ENCODE measurements around the gene TDRD9. TPM values are rescaled to one million over a fixed set of nuclear protein-coding genes. Genes with fewer than 3 reads are reported as not detected.

The TDRD9 gene
- total and polyA plus RNA-seq, 7 experiments from 2014 or later: 0.16 to 6.4 (median 0.43) TPM; not detected in 1

DNA sequence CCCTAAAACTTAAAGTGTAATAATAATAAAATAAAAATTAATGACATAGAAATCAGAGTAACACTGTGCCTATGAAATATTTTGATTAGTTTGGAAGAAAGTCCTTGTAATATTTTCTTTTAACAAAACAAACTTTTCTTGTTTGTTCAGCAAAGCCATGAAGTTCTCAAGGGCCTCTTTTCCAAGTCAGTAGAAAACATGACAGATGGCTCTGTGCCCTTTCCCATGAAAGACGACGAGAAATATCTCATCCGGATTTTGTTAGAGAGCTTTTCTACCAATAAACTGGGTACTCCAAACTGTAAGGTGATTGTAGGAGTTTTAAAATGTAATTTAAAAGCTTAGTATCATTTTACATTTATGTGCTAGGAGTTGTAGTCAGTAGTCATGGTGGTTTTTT, 102.7 kb downstream of the TDRD9 start:
- DNase-seq (no peak), ATAC-seq (no peak)
- Histone ChIP-seq H3K27ac (ENCODE audit: low read depth, low read length) (no peak overlapping the region), H3K9me3 (ENCODE audit: control insufficient read depth in 2 of 3, low read length in 3 of 3) (no peaks in the 10 kb centered on the region), H3K4me1 (ENCODE audit: control insufficient read depth in 2 of 2, insufficient read depth in 2 of 2, low read length in 2 of 2) (no peaks in the 10 kb centered on the region), H3K4me3 (ENCODE audit: low read length) (no peak overlapping the region), H3K36me3 (ENCODE audit: control insufficient read depth in 2 of 3, insufficient read depth in 3 of 3, low read length in 3 of 3) (no peaks in the 10 kb centered on the region), H3K27me3 (ENCODE audit: control insufficient read depth in 2 of 2, insufficient read depth in 2 of 2, low read length in 2 of 2) (no peaks in the 10 kb centered on the region)
- ChIA-PET CTCF (no interaction called here), POLR2A (no interaction called here)
- H3K9me3 Mint-ChIP-seq: peaks cover 0 to 1% (median 0%) of the 10 kb centered on the region in 11 donors
- peaks cover 19 to 38% (median 22%) of the 10 kb centered on the region in 5 donors for H3K27me3 Mint-ChIP-seq
- no peak overlapping the region for H3K27ac Mint-ChIP-seq
- no peak overlapping the region for H3K4me3 Mint-ChIP-seq
- H3K36me3 Mint-ChIP-seq: no peaks in the 10 kb centered on the region
- no peaks in the 10 kb centered on the region for H3K4me1 Mint-ChIP-seq
- intact Hi-C loops (cut with micrococcal nuclease): no loop called here

DNA sequence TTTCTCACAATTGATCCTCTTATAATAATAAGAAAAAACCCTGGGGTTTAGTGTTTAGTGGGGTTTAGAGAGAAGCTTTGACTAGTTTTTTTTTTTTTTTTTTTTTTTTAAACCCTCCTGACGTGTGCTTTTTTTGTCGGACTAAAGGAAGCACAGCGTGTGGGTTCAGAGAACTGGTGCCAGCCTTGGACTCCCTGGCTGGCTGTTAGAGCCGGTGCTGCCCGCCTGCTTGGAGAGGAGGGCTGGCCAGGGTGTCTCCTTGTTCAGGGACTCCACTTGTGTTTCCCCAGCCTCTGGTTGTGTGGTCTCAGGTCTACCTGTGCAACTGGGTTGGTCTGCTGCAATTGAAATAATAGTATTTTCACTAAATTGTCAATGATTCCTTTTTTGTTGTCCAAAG, 103.1 kb downstream of the TDRD9 start:
- Histone ChIP-seq H3K36me3 (ENCODE audit: control insufficient read depth in 2 of 3, insufficient read depth in 3 of 3, low read length in 3 of 3) (no peaks in the 10 kb centered on the region), H3K27me3 (ENCODE audit: control insufficient read depth in 2 of 2, insufficient read depth in 2 of 2, low read length in 2 of 2) (no peaks in the 10 kb centered on the region), H3K4me1 (ENCODE audit: control insufficient read depth in 2 of 2, insufficient read depth in 2 of 2, low read length in 2 of 2) (no peaks in the 10 kb centered on the region), H3K9me3 (ENCODE audit: control insufficient read depth in 2 of 3, low read length in 3 of 3) (no peaks in the 10 kb centered on the region), H3K27ac (ENCODE audit: low read depth, low read length) (no peak overlapping the region), H3K4me3 (ENCODE audit: low read length) (no peak overlapping the region)
- H3K4me3 Mint-ChIP-seq: no peak overlapping the region
- ChIA-PET POLR2A (no interaction called here), CTCF (no interaction called here)
- H3K4me1 Mint-ChIP-seq: no peaks in the 10 kb centered on the region
- ATAC-seq (no peak), DNase-seq (no peak)
- H3K27me3 Mint-ChIP-seq: peaks cover 19 to 38% (median 24%) of the 10 kb centered on the region in 5 donors
- intact Hi-C loops (cut with micrococcal nuclease): no loop called here
- peaks cover 0 to 1% (median 0%) of the 10 kb centered on the region in 11 donors for H3K9me3 Mint-ChIP-seq
- no peak overlapping the region for H3K27ac Mint-ChIP-seq
- no peaks in the 10 kb centered on the region for H3K36me3 Mint-ChIP-seq

DNA sequence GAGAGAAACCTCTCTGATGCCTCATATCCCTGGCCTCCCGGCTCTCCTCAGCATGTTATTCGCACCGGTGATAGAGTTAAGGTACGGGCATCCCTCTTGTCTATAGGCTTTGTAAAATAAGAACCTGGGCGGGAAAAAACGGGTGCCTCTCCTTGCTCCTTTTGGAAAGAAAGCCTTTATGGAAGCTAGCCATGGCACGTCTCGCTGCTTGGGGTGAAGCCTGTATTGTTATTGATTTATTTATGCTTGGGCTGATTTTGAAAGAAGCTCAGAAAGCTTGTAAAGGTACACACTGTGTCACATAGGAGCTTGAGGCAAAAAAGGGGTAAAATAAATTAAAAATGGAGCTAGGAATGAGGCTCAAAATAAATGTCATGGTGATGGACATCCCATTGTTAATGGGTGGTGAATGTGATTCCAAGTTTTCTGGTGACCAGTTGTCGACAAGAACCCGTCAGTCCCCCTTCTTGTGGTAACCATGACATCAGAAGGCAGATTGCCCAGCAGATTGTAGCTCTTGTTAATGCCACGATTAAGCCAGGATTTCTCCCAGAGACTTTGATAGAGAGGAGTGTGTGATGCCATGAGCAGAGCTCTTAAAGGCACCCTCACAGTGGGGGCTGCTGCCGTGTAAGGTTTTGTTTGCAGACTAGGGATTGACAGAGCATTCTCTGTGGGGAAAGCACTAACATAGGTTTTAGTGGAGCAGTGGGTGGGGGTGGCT, 106.9 kb downstream of the TDRD9 start:
- H3K9me3 Mint-ChIP-seq: peaks cover 0 to 1% (median 0%) of the 10 kb centered on the region in 11 donors
- CTCF ChIA-PET: no interaction called here
- Histone ChIP-seq H3K27ac (ENCODE audit: low read depth, low read length) (no peak overlapping the region), H3K4me3 (ENCODE audit: low read length) (no peak overlapping the region), H3K9me3 (ENCODE audit: control insufficient read depth in 2 of 3, low read length in 3 of 3) (no peaks in the 10 kb centered on the region), H3K27me3 (ENCODE audit: control insufficient read depth in 2 of 2, insufficient read depth in 2 of 2, low read length in 2 of 2) (no peaks in the 10 kb centered on the region), H3K4me1 (ENCODE audit: control insufficient read depth in 2 of 2, insufficient read depth in 2 of 2, low read length in 2 of 2) (no peaks in the 10 kb centered on the region), H3K36me3 (ENCODE audit: control insufficient read depth in 2 of 3, insufficient read depth in 3 of 3, low read length in 3 of 3) (no peaks in the 10 kb centered on the region)
- H3K4me1 Mint-ChIP-seq: no peaks in the 10 kb centered on the region
- peaks cover 10 to 39% (median 23%) of the 10 kb centered on the region in 5 donors for H3K27me3 Mint-ChIP-seq
- H3K27ac Mint-ChIP-seq: no peak overlapping the region
- no peak overlapping the region for H3K4me3 Mint-ChIP-seq
- POLR2A ChIA-PET: no interaction called here
- no peak for ATAC-seq
- DNase-seq: no peak
- H3K36me3 Mint-ChIP-seq: no peaks in the 10 kb centered on the region
- intact Hi-C loops (cut with micrococcal nuclease): no loop called here

DNA sequence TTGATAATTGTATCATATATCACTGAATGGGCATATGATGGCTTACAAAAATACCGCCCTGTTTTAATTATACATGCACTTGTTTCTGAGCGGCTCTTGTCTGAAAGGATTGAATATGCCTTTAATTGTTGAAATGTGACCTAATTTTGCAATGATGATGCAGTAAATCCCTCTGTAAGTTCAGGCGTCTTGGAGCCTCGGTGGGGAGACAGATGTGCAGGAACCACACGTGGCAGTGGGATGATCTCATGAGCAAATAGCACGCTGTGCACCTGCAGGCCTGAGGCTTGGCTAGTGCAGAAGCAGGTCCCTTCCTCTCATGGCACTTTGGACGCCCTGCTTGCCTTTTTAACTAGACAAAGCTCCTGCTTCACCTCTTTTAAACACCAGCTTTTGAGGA, 108.0 kb downstream of the TDRD9 start:
- no peaks in the 10 kb centered on the region for H3K9me3 ChIP-seq (ENCODE audit: control insufficient read depth in 2 of 3, low read length in 3 of 3)

DNA sequence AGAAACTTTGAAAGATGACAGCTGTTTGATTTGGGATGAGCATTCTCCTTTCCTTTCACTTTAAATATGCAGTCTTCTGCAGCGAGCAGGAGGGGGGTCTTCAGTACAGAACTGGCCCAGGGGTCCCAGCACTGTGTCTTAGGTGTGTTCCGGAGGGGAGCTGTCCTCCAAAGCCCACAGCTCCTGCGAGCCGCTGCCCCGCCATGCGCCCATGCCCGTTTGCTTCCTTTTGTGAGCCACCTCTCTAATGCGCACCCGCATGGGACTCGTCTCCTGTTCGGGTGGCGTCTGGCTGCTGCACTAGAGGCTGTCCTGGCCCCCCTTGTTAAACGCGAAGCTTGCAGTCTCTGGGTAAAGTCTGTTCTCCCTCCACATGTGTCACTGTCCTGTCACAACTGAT, 108.8 kb downstream of the TDRD9 start:
- Mint-ChIP-seq H3K4me1 (no peaks in the 10 kb centered on the region), H3K4me3 (no peak overlapping the region), H3K9me3 (peaks cover 0 to 1% (median 0%) of the 10 kb centered on the region in 11 donors), H3K36me3 (no peaks in the 10 kb centered on the region), H3K27me3 (peaks cover 15 to 51% (median 36%) of the 10 kb centered on the region in 5 donors), H3K27ac (no peak overlapping the region)
- no peak for DNase-seq
- intact Hi-C loops (cut with micrococcal nuclease): no loop called here
- H3K36me3 ChIP-seq (ENCODE audit: control insufficient read depth in 2 of 3, insufficient read depth in 3 of 3, low read length in 3 of 3): no peaks in the 10 kb centered on the region
- H3K4me1 ChIP-seq (ENCODE audit: control insufficient read depth in 2 of 2, insufficient read depth in 2 of 2, low read length in 2 of 2): no peaks in the 10 kb centered on the region
- POLR2A ChIA-PET: no interaction called here
- no peak for ATAC-seq
- H3K27me3 ChIP-seq (ENCODE audit: control insufficient read depth in 2 of 2, insufficient read depth in 2 of 2, low read length in 2 of 2): peaks cover 0 to 3% of the 10 kb centered on the region in 2 donors
- H3K27ac ChIP-seq (ENCODE audit: low read depth, low read length): no peak overlapping the region
- CTCF ChIA-PET: interaction anchor here (1.1 kb wide), 1 partner anchor 10 kb away, joined by 4 read pairs; no protein-coding TSS in a partner anchor
- no peak overlapping the region for H3K4me3 ChIP-seq (ENCODE audit: low read length)
- H3K9me3 ChIP-seq (ENCODE audit: control insufficient read depth in 2 of 3, low read length in 3 of 3): no peaks in the 10 kb centered on the region

More for the DNA sequence above, 108.0 kb downstream of the TDRD9 start:
- intact Hi-C loops (cut with micrococcal nuclease): no loop called here
- DNase-seq: no peak
- Histone ChIP-seq H3K4me3 (ENCODE audit: low read length) (no peak overlapping the region), H3K27ac (ENCODE audit: low read depth, low read length) (no peak overlapping the region), H3K27me3 (ENCODE audit: control insufficient read depth in 2 of 2, insufficient read depth in 2 of 2, low read length in 2 of 2) (peaks cover 0 to 3% of the 10 kb centered on the region in 2 donors), H3K4me1 (ENCODE audit: control insufficient read depth in 2 of 2, insufficient read depth in 2 of 2, low read length in 2 of 2) (no peaks in the 10 kb centered on the region), H3K36me3 (ENCODE audit: control insufficient read depth in 2 of 3, insufficient read depth in 3 of 3, low read length in 3 of 3) (no peaks in the 10 kb centered on the region)
- ChIA-PET CTCF (interaction anchor here (1.1 kb wide), 1 partner anchor 9 kb away, joined by 4 read pairs; no protein-coding TSS in a partner anchor), POLR2A (no interaction called here)
- Mint-ChIP-seq H3K36me3 (no peaks in the 10 kb centered on the region), H3K4me1 (no peaks in the 10 kb centered on the region), H3K27ac (no peak overlapping the region), H3K4me3 (no peak overlapping the region), H3K27me3 (peaks cover 14 to 50% (median 32%) of the 10 kb centered on the region in 5 donors), H3K9me3 (peaks cover 0 to 1% (median 0%) of the 10 kb centered on the region in 11 donors)
- no peak for ATAC-seq

DNA sequence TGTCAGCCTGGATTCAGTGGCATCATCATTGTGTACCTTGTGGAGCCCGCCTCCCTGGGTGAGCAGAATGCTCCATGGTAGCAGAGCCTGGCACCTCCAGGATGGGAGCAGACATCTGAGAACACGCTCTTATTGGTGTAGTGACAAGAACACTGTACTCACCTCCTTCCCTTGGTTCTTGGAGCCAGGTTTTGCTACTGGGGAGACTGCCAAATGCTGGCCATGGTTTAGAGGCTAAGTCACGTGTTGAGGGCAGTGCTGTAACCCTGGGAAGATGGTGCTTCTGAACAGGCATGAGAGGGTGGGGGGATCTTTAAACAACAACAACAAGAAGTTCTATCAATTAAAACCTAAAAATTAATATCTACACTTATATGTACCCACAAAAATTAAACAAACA, 109.6 kb downstream of the TDRD9 start:
- Mint-ChIP-seq H3K9me3 (peaks cover 0 to 1% (median 0%) of the 10 kb centered on the region in 11 donors), H3K27ac (no peak overlapping the region), H3K36me3 (no peaks in the 10 kb centered on the region), H3K4me3 (no peak overlapping the region), H3K27me3 (peaks cover 13 to 55% (median 34%) of the 10 kb centered on the region in 5 donors), H3K4me1 (no peaks in the 10 kb centered on the region)
- Histone ChIP-seq H3K4me3 (ENCODE audit: low read length) (no peak overlapping the region), H3K27me3 (ENCODE audit: control insufficient read depth in 2 of 2, insufficient read depth in 2 of 2, low read length in 2 of 2) (peaks cover 0 to 3% of the 10 kb centered on the region in 2 donors), H3K36me3 (ENCODE audit: control insufficient read depth in 2 of 3, insufficient read depth in 3 of 3, low read length in 3 of 3) (no peaks in the 10 kb centered on the region), H3K4me1 (ENCODE audit: control insufficient read depth in 2 of 2, insufficient read depth in 2 of 2, low read length in 2 of 2) (no peaks in the 10 kb centered on the region), H3K27ac (ENCODE audit: low read depth, low read length) (no peak overlapping the region), H3K9me3 (ENCODE audit: control insufficient read depth in 2 of 3, low read length in 3 of 3) (no peaks in the 10 kb centered on the region)
- DNase-seq (no peak), ATAC-seq (no peak)
- ChIA-PET CTCF (interaction anchor here (0.6 kb wide), 1 partner anchor 41 kb away, joined by 3 read pairs; no protein-coding TSS in a partner anchor), POLR2A (no interaction called here)
- intact Hi-C loops (cut with micrococcal nuclease): no loop called here

DNA sequence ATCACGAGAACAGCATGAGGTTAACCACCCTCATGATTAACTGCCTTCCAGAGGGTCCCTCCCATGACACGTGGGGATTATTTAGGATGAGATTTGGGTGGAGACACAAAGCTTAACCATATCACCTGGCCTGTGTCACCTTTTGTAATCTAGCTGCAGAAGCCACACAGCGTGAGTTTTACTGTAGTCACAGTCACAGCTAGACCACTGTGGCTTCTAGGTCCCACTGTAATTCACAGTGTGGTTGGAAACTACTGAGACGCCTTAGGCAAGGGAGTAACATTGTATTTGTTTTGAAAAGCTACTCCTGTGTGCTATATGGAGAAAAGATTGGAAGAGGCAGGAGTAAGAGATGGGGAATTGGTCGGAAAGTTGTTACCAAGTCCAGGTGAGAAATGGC, 111.0 kb downstream of the TDRD9 start:
- H3K36me3 ChIP-seq (ENCODE audit: control insufficient read depth in 2 of 3, insufficient read depth in 3 of 3, low read length in 3 of 3): no peaks in the 10 kb centered on the region
- no peak for DNase-seq
- peaks cover 0 to 3% of the 10 kb centered on the region in 2 donors for H3K27me3 ChIP-seq (ENCODE audit: control insufficient read depth in 2 of 2, insufficient read depth in 2 of 2, low read length in 2 of 2)
- no peaks in the 10 kb centered on the region for H3K4me1 ChIP-seq (ENCODE audit: control insufficient read depth in 2 of 2, insufficient read depth in 2 of 2, low read length in 2 of 2)
- Mint-ChIP-seq H3K9me3 (peaks cover 0 to 1% (median 0%) of the 10 kb centered on the region in 11 donors), H3K4me3 (no peak overlapping the region), H3K36me3 (no peaks in the 10 kb centered on the region), H3K27ac (no peak overlapping the region), H3K27me3 (peaks cover 13 to 53% (median 30%) of the 10 kb centered on the region in 5 donors), H3K4me1 (no peaks in the 10 kb centered on the region)
- ChIA-PET POLR2A (no interaction called here), CTCF (interaction anchor here (0.5 kb wide), 1 partner anchor 179 kb away, joined by 3 read pairs; no protein-coding TSS in a partner anchor)
- no peak overlapping the region for H3K27ac ChIP-seq (ENCODE audit: low read depth, low read length)
- H3K9me3 ChIP-seq (ENCODE audit: control insufficient read depth in 2 of 3, low read length in 3 of 3): no peaks in the 10 kb centered on the region
- intact Hi-C loops (cut with micrococcal nuclease): no loop called here
- no peak overlapping the region for H3K4me3 ChIP-seq (ENCODE audit: low read length)
- ATAC-seq: no peak

Measured in naive thymus-derived CD4-positive, alpha-beta T cell (primary cell).